Vagina (tissue), 2 donors: ENCODE measurements around the gene SHROOM4.

Experiments used
- POLR2A ChIP-seq, 2 donors: fragments of 450-650 bp; IDR thresholded peaks; one replicate each; pipeline ENCODE4 v1.6.1; 2017; ENCODE audit warnings: antibody characterized with exemption in 2 of 2, mild to moderate bottlenecking in 2 of 2, moderate library complexity in 2 of 2
- POLR2AphosphoS5 ChIP-seq, 2 donors: sonication (generic); formaldehyde crosslinking; IDR thresholded peaks; one replicate each; pipeline ENCODE4 v1.9.0; 2017; ENCODE audit warnings: antibody characterized with exemption in 2 of 2, mild to moderate bottlenecking in 2 of 2, low read depth in 1 of 2; ENCODE audit not compliant: insufficient read depth in 1 of 2
- TF ChIP-seq, protein P1 (sequence below), 3 experiments: fragments of 450-650 bp in 2 of 3; fragments of 200-600 bp in 1 of 3; sonication (generic) in 1 of 3; IDR thresholded peaks; one replicate each; pipeline ENCODE4 v1.5.1; 2017 to 2019; ENCODE audit warnings: antibody characterized with exemption in 3 of 3, mild to moderate bottlenecking in 2 of 3, moderate library complexity in 2 of 3

- TF ChIP-seq, protein P1, sequence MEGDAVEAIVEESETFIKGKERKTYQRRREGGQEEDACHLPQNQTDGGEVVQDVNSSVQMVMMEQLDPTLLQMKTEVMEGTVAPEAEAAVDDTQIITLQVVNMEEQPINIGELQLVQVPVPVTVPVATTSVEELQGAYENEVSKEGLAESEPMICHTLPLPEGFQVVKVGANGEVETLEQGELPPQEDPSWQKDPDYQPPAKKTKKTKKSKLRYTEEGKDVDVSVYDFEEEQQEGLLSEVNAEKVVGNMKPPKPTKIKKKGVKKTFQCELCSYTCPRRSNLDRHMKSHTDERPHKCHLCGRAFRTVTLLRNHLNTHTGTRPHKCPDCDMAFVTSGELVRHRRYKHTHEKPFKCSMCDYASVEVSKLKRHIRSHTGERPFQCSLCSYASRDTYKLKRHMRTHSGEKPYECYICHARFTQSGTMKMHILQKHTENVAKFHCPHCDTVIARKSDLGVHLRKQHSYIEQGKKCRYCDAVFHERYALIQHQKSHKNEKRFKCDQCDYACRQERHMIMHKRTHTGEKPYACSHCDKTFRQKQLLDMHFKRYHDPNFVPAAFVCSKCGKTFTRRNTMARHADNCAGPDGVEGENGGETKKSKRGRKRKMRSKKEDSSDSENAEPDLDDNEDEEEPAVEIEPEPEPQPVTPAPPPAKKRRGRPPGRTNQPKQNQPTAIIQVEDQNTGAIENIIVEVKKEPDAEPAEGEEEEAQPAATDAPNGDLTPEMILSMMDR (IDR thresholded peaks at IDR 0.05) = no peak
- no peak for TF ChIP-seq POLR2AphosphoS5 (IDR thresholded peaks at IDR 0.05; ENCODE audit: insufficient read depth in 1 of 2, low read depth in 1 of 2)
- no peak for TF ChIP-seq POLR2A (IDR thresholded peaks at IDR 0.05)
Observed at GRCh38 chrX:50671661-50672060, 142.3 kb downstream of the SHROOM4 start.
